GM12873 (cell line): ENCODE measurements around the gene HDAC8.

Experiments
- TF ChIP-seq, protein P1 (sequence below): IDR thresholded peaks from 2 replicates; pipeline ENCODE4 v1.5.1; 2012; ENCODE audit warnings: low read depth, mild to moderate bottlenecking, moderate library complexity, low read length, control low read depth; ENCODE audit not compliant: insufficient read depth; ENCODE audit errors: missing control alignments

Gene HDAC8

DNA sequence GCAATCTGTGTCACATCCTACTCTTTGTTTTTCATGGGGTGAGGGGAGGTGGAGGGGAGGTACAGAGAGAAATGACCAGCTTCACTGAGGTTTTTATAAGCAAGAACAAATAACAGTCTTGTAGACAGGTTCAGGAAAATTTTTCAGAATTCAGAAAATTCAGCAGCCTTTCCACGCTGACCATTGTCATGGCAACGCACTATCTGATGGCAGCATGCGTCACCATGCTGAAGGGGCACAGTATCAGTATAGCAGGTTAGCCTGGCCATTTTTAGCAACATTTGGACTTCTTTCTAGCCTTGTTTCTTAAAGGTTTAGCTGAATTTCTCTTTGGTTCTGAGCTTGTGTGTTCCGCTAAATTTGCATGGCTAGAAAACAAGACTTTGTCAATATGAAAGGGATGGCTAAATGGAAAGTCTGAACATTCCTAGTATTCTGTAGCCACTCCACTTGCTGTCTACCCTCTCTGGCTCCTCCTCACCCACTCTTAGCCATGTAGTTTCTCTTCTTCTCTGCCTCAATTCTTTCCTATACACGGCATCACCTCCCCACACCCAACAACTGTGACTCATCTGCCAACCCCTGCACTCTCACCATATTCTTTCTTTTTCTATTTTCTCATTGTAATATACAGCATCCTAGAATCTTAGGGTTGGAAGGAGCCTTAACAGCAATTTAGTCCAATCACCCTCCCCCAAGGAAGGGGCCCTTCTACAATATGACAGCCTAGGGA lies 224.2 kb downstream of the HDAC8 start:
- TF ChIP-seq, protein P1, sequence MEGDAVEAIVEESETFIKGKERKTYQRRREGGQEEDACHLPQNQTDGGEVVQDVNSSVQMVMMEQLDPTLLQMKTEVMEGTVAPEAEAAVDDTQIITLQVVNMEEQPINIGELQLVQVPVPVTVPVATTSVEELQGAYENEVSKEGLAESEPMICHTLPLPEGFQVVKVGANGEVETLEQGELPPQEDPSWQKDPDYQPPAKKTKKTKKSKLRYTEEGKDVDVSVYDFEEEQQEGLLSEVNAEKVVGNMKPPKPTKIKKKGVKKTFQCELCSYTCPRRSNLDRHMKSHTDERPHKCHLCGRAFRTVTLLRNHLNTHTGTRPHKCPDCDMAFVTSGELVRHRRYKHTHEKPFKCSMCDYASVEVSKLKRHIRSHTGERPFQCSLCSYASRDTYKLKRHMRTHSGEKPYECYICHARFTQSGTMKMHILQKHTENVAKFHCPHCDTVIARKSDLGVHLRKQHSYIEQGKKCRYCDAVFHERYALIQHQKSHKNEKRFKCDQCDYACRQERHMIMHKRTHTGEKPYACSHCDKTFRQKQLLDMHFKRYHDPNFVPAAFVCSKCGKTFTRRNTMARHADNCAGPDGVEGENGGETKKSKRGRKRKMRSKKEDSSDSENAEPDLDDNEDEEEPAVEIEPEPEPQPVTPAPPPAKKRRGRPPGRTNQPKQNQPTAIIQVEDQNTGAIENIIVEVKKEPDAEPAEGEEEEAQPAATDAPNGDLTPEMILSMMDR: no peak

- TF ChIP-seq, protein P1: no peak
Observed at GRCh38 chrX:72347366-72347765, 225.3 kb downstream of the HDAC8 start.

- TF ChIP-seq, protein P1: no peak
Observed at GRCh38 chrX:72346302-72346949, 226.2 kb downstream of the HDAC8 start.

DNA sequence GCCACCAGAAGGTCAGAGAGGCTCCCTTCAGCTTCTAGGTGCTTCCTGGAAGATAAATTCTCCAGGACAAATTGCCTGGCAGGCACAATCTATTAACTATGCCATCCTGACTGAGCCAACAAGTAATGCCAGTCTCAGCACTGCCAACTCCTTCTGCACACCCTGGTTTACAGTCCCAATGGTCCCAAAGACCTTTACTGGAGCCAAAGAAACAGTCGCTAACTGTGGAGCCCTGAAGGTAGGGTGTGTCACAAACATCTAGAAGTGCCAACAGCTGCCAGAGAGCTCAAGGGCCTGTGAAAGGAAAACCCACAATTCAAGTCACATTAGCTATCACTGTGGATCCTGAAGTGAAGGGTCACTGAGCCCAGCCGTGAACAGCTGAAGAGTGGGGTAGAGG lies 232.0 kb downstream of the HDAC8 start:
- TF ChIP-seq, protein P1: no peak

- TF ChIP-seq, protein P1: no peak
Observed at GRCh38 chrX:72340041-72340440, 232.6 kb downstream of the HDAC8 start.

DNA sequence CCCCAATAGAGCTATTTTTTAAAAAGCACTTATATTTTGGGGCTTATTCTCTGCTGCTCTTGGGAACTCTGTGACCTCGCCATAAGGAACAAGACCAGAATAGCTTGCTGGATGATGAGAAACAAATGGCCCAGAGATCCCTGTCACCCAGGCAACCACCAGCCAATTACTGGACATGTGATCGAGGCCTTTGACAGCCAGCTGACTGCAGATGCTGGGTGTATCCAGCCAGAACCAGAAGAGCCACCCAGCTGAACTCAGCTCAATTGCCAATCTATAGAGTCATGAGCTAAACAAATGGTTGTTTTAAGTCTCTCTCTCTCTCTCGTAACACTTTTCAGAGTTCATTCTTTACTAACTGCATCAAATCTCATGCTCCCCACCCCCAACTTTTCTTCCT lies 242.5 kb downstream of the HDAC8 start:
- TF ChIP-seq, protein P1: no peak

DNA sequence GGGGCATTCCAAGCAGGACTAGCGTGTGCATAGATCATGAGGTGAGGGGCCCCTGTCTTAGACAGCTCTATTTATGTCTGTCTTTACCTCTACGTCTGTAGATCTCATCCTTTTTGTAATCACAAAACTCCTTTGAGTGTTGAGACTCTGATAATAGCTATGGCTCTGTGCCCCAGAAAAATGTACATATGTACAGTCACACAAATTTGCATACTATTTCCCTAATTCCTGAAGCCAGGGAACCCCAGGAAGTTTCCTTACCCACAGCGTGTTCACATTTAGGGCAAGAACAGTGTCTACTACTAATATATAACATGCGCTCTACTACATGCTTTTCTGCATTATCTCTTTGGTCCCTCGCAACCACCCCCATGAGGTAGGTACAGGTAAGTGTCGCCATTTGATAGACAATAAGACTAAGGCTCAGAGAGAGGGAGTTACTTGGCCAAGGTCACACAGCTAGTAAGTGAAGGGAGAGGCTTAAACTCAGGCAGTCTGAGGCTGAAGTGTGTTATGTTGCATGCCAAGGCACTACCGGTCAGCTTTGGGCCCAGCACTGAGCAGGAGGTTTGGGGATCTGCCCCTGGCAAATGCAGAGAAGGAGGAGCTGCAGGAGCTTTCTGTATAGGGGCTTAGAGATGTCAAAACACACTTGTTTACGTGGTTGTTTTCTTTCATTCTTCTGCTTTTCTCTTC lies 245.9 kb downstream of the HDAC8 start:
- TF ChIP-seq, protein P1: no peak
